DND-41 (cell line): ENCODE results near the gene TBXAS1.

Source experiments
- ATAC-seq: fragments of 200-7000 bp; cut with Tn5 transposase; 3 replicates; pipeline ENCODE4 v1.9.1; 2021; ENCODE audit warnings: low read depth; ENCODE audit not compliant: insufficient read depth
- DNase-seq: peaks from one replicate; pipeline ENCODE4 v3.0.0-alpha.2; 2020
- H2AFZ ChIP-seq: 2 replicates; pipeline ENCODE4 v1.6.0; 2012; ENCODE audit warnings: low read depth, low read length
- H3K27ac ChIP-seq: 2 replicates; pipeline ENCODE4 v1.5.1; 2012; ENCODE audit warnings: low read length, inconsistent platforms
- H3K27me3 ChIP-seq: fragments of 200-600 bp; sonication (generic); 2 replicates; pipeline ENCODE4 v1.6.0; 2012; ENCODE audit warnings: low read length, mild to moderate bottlenecking, inconsistent platforms; ENCODE audit not compliant: insufficient read depth, poor library complexity
- H3K36me3 ChIP-seq: 2 replicates; pipeline ENCODE4 v1.5.1; 2012; ENCODE audit warnings: low read length, inconsistent platforms; ENCODE audit not compliant: insufficient read depth
- H3K4me1 ChIP-seq: 2 replicates; pipeline ENCODE4 v1.5.1; 2012; ENCODE audit warnings: mild to moderate bottlenecking, low read length; ENCODE audit not compliant: insufficient read depth
- H3K4me2 ChIP-seq: 2 replicates; pipeline ENCODE4 v1.6.0; 2012; ENCODE audit warnings: mild to moderate bottlenecking, moderate library complexity, low read length, inconsistent platforms; ENCODE audit not compliant: insufficient read depth
- H3K4me3 ChIP-seq, 2 experiments: fragments of 200-600 bp in 1 of 2; shearing (Covaris generic) in 1 of 2; 2 replicates each; pipeline ENCODE4 v1.5.1; 2012 to 2016; ENCODE audit warnings: inconsistent platforms in 2 of 2, low read length in 2 of 2, mild to moderate bottlenecking in 2 of 2, low read depth in 1 of 2, moderate library complexity in 1 of 2
- H3K79me2 ChIP-seq: 2 replicates; pipeline ENCODE4 v1.6.0; 2012; ENCODE audit warnings: low read length, inconsistent platforms; ENCODE audit not compliant: insufficient read depth
- H3K9ac ChIP-seq: 2 replicates; pipeline ENCODE4 v1.6.0; 2012; ENCODE audit warnings: low read depth, mild to moderate bottlenecking, inconsistent platforms, low read length, moderate library complexity
- H3K9me3 ChIP-seq: 2 replicates; pipeline ENCODE4 v1.5.1; 2012; ENCODE audit warnings: low read length, moderate library complexity, mild to moderate bottlenecking, inconsistent platforms; ENCODE audit not compliant: insufficient read depth, severe bottlenecking
- H4K20me1 ChIP-seq: 2 replicates; pipeline ENCODE4 v1.6.0; 2012; ENCODE audit warnings: low read length; ENCODE audit not compliant: insufficient read depth
- CTCF ChIP-seq: IDR thresholded peaks from 2 replicates; pipeline ENCODE4 v1.5.1; 2012; ENCODE audit warnings: borderline replicate concordance, low read length, moderate library complexity, mild to moderate bottlenecking; ENCODE audit not compliant: poor library complexity, severe bottlenecking; ENCODE audit errors: extremely low read depth
- EZH2 ChIP-seq: IDR thresholded peaks from 3 replicates; pipeline ENCODE4 v1.6.1; 2012; ENCODE audit warnings: borderline replicate concordance, low read depth, mild to moderate bottlenecking, moderate library complexity, low read length, inconsistent platforms; ENCODE audit not compliant: severe bottlenecking

TBXAS1 gene

GRCh38 chr7:139941866-139942265, 112.8 kb downstream of the TBXAS1 start:
- Histone ChIP-seq H3K79me2 (no peaks in the 10 kb centered on the region), H2AFZ (no peak overlapping the region), H3K27me3 (peaks cover 3% of the 10 kb centered on the region), H4K20me1 (no peaks in the 10 kb centered on the region), H3K4me3 (no peak overlapping the region), H3K9ac (no peak overlapping the region), H3K27ac (no peak overlapping the region), H3K4me2 (no peak overlapping the region), H3K36me3 (no peaks in the 10 kb centered on the region), H3K9me3 (peaks cover 2% of the 10 kb centered on the region), H3K4me1 (no peaks in the 10 kb centered on the region)
- TF ChIP-seq CTCF, result no peak
- TF ChIP-seq EZH2, result no peak
- ATAC-seq (no peak), DNase-seq (no peak)

GRCh38 chr7:139942636-139943035, 113.6 kb downstream of the TBXAS1 start:
- Histone ChIP-seq H3K27ac (no peak overlapping the region), H3K9me3 (peaks cover 3% of the 10 kb centered on the region), H3K4me2 (no peak overlapping the region), H3K27me3 (peaks cover 3% of the 10 kb centered on the region), H3K79me2 (no peaks in the 10 kb centered on the region), H3K4me1 (no peaks in the 10 kb centered on the region), H3K36me3 (no peaks in the 10 kb centered on the region), H2AFZ (no peak overlapping the region), H3K9ac (no peak overlapping the region), H3K4me3 (no peak overlapping the region), H4K20me1 (no peaks in the 10 kb centered on the region)
- TF ChIP-seq CTCF, result no peak
- no peak for DNase-seq
- ATAC-seq, result no peak

- peaks cover 3% of the 10 kb centered on the region for H3K27me3 ChIP-seq
- H3K9ac ChIP-seq, result no peak overlapping the region
- DNase-seq (no peak), ATAC-seq (no peak)
- no peak overlapping the region for H3K4me3 ChIP-seq
- TF ChIP-seq EZH2 (no peak), CTCF (no peak)
- H3K4me2 ChIP-seq, result no peak overlapping the region
- H3K9me3 ChIP-seq, result peaks cover 3% of the 10 kb centered on the region
- no peak overlapping the region for H3K27ac ChIP-seq
- no peaks in the 10 kb centered on the region for H3K36me3 ChIP-seq
- H2AFZ ChIP-seq, result no peak overlapping the region
- H4K20me1 ChIP-seq, result no peaks in the 10 kb centered on the region
- H3K79me2 ChIP-seq, result no peaks in the 10 kb centered on the region
- no peaks in the 10 kb centered on the region for H3K4me1 ChIP-seq
These were observed 114.3 kb downstream of the TBXAS1 start for GRCh38 chr7:139943401-139943800.

- no peak for DNase-seq
- Histone ChIP-seq H3K79me2 (no peaks in the 10 kb centered on the region), H3K4me1 (no peaks in the 10 kb centered on the region), H4K20me1 (no peaks in the 10 kb centered on the region), H3K9me3 (peaks cover 3% of the 10 kb centered on the region), H3K27me3 (peaks cover 3% of the 10 kb centered on the region), H3K9ac (no peak overlapping the region), H2AFZ (no peak overlapping the region), H3K4me3 (no peak overlapping the region), H3K4me2 (no peak overlapping the region), H3K27ac (no peak overlapping the region), H3K36me3 (no peaks in the 10 kb centered on the region)
- ATAC-seq, result no peak
- TF ChIP-seq CTCF (no peak), EZH2 (no peak)
These were observed 115.2 kb downstream of the TBXAS1 start for GRCh38 chr7:139944248-139944647.
